GM10248 (cell line): ENCODE data around the gene RIPK4.

Source experiments
- CTCF ChIA-PET: fragments of 300-600 bp; sonication (Branson Sonifier 250); formaldehyde crosslinking; extraction: SDS; loops from one replicate; lab custom pipeline; 2021; ENCODE audit warnings: antibody characterized with exemption; lab: Yijun Ruan, JAX
- POLR2A ChIA-PET: fragments of 350-650 bp; sonication (Branson Sonifier 250); formaldehyde crosslinking; extraction: SDS; loops from one replicate; lab custom pipeline; 2020; ENCODE audit warnings: antibody characterized with exemption; lab: Yijun Ruan, JAX
- DNase-seq: peaks from one replicate; pipeline ENCODE4 v3.0.0; 2012; ENCODE audit errors: extremely low spot score
- TF ChIP-seq, protein P1 (sequence below): IDR thresholded peaks from 2 replicates; pipeline ENCODE4 v1.5.1; 2012; ENCODE audit warnings: mild to moderate bottlenecking, low read depth; ENCODE audit errors: extremely low read depth, missing control alignments, control extremely low read depth

RIPK4 gene

DNA sequence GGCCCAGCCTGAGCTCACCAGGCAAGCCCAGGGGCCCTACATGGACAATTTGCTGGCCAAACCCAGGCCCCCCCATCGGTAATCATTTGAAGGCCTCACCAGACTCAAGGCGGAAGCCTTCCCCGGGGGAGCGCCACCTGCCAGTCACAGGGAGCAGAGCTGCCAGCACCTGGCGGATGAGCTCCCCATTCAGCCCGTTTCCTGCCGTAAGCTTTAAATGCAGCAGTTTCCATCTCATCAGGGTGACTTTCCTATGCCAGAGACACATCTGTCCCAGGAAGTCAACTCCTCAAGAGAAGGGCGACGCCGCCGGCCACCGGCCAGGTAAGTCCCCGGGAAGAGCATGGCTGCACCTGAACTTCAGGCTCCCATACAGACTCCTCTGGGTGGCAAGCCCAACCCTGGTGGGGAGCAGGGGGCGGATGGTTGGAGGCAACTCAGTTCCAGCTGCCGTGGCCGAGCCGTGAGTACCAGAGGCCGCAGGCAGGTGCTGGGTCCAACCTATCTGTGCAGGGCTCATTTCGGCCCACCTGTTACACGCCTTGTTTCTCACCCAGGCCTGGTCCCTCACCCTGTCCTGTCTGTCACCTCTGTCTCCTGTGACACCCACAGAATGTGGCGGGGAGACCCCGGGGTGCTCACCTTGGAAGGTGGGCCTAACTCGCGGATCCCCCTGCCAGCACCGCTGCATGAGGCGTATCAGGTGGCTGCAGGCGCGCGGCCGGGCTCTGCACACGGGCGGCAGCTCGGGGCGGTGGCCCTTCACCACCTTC lies 20.7 kb downstream of the RIPK4 start:
- ChIA-PET POLR2A (no interaction called here), CTCF (no interaction called here)
- TF ChIP-seq, protein P1, sequence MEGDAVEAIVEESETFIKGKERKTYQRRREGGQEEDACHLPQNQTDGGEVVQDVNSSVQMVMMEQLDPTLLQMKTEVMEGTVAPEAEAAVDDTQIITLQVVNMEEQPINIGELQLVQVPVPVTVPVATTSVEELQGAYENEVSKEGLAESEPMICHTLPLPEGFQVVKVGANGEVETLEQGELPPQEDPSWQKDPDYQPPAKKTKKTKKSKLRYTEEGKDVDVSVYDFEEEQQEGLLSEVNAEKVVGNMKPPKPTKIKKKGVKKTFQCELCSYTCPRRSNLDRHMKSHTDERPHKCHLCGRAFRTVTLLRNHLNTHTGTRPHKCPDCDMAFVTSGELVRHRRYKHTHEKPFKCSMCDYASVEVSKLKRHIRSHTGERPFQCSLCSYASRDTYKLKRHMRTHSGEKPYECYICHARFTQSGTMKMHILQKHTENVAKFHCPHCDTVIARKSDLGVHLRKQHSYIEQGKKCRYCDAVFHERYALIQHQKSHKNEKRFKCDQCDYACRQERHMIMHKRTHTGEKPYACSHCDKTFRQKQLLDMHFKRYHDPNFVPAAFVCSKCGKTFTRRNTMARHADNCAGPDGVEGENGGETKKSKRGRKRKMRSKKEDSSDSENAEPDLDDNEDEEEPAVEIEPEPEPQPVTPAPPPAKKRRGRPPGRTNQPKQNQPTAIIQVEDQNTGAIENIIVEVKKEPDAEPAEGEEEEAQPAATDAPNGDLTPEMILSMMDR: no peak
- no peak for DNase-seq

GRCh38 chr21:41745026-41745820 lies 21.6 kb downstream of the RIPK4 start:
- no peak for DNase-seq
- TF ChIP-seq, protein P1: no peak
- POLR2A ChIA-PET: no interaction called here
- CTCF ChIA-PET: interaction anchor here (1.0 kb wide), 1 partner anchor 55 kb away, joined by 3 read pairs; no protein-coding TSS in a partner anchor

- no peak for DNase-seq
- CTCF ChIA-PET: interaction anchor here (1.0 to 1.2 kb wide), 2 partner anchors 24 to 56 kb away, joined by 3 read pairs; no protein-coding TSS in a partner anchor
- POLR2A ChIA-PET: no interaction called here
- TF ChIP-seq, protein P1: no peak
Measured at GRCh38 chr21:41744028-41744930, 22.6 kb downstream of the RIPK4 start.

GRCh38 chr21:41743321-41744027 lies 23.4 kb downstream of the RIPK4 start:
- DNase-seq: no peak
- TF ChIP-seq, protein P1: no peak
- ChIA-PET POLR2A (no interaction called here), CTCF (interaction anchor here (1.2 kb wide), 1 partner anchor 25 kb away, joined by 3 read pairs; no protein-coding TSS in a partner anchor)

DNA sequence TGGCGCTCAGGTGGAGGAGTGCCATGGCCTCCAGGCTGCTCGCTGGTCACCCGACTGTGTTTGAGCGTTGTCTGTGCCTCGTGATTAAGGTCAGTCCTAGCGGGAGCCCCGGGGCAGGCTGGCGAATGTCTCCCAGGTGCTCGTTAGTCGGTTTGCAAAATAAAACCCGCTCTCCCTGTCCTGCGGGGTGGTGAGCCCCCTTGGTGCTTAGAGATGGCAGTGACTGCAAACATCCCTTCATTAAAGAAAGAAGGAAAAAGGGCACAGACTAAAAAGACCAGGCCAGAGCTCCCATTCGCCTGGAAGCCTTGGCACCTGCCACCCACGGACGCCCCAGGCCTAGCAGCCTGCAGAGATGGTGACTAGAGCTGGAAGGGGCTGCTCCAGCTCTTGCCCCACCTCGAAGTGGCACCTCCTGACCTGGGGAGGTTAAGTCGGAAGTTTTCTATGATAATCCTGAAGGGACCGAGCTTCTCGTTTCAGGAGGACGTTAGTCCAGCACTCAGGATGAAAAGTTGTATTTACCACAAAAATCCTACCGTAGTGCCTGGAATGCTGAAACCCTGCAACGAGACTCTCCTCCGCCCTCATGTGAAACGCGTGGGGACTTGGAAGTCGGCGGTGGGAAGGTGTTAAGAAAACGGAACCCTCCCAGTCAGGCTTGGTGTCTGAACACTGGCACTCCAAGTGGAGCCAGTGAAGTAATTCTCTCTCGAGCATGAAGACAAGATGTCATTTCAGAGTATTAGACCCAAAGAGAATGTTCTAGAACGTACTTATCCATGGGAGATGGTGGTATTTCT lies 24.6 kb downstream of the RIPK4 start:
- CTCF ChIA-PET: no interaction called here
- DNase-seq: no peak
- TF ChIP-seq, protein P1: no peak
- POLR2A ChIA-PET: no interaction called here
